PC-3 (cell line): ENCODE results near the gene TPPP.

Experiments
- EZH2 ChIP-seq: fragments of 300-600 bp; sonication (generic); IDR thresholded peaks from one replicate; pipeline ENCODE4 v1.6.1; 2017; ENCODE audit warnings: antibody characterized with exemption, mild to moderate bottlenecking, low read length; ENCODE audit not compliant: unreplicated experiment
- TF ChIP-seq, protein P1 (sequence below): fragments of 300-600 bp; sonication (generic); conservative IDR thresholded peaks from 2 replicates; pipeline ENCODE4 v1.5.1; 2017; ENCODE audit warnings: antibody characterized with exemption, low read depth, mild to moderate bottlenecking, low read length

DNA sequence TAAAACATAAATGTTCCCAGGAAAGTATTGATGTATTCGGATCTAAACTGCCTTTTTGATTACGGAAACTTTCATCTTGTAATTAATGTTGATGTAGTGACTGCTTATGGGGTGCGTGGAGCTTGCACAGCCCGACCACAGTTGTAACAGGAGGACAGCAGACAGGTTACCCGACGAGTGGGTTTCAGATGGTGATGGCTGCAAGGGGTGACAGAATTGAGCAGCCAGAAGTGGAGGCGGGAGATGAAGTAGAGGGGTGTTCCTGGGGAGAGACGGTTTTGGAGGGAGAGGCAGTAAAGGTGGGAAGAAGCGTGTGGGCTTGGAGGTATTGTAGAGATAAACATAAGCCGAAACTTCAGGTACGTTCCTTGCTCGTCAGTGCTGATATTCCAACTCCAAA lies 75.3 kb downstream of the TPPP start:
- TF ChIP-seq, protein P1, sequence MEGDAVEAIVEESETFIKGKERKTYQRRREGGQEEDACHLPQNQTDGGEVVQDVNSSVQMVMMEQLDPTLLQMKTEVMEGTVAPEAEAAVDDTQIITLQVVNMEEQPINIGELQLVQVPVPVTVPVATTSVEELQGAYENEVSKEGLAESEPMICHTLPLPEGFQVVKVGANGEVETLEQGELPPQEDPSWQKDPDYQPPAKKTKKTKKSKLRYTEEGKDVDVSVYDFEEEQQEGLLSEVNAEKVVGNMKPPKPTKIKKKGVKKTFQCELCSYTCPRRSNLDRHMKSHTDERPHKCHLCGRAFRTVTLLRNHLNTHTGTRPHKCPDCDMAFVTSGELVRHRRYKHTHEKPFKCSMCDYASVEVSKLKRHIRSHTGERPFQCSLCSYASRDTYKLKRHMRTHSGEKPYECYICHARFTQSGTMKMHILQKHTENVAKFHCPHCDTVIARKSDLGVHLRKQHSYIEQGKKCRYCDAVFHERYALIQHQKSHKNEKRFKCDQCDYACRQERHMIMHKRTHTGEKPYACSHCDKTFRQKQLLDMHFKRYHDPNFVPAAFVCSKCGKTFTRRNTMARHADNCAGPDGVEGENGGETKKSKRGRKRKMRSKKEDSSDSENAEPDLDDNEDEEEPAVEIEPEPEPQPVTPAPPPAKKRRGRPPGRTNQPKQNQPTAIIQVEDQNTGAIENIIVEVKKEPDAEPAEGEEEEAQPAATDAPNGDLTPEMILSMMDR, result no peak
- no peak for TF ChIP-seq EZH2
